Measurements from ENCODE around the gene XRN2.
"Not testable (repeated sequence)": the region's sequence is repeated elsewhere in the genome, so short reads cannot be mapped to it uniquely, and the experiment has no call there.

XRN2 gene

DNA sequence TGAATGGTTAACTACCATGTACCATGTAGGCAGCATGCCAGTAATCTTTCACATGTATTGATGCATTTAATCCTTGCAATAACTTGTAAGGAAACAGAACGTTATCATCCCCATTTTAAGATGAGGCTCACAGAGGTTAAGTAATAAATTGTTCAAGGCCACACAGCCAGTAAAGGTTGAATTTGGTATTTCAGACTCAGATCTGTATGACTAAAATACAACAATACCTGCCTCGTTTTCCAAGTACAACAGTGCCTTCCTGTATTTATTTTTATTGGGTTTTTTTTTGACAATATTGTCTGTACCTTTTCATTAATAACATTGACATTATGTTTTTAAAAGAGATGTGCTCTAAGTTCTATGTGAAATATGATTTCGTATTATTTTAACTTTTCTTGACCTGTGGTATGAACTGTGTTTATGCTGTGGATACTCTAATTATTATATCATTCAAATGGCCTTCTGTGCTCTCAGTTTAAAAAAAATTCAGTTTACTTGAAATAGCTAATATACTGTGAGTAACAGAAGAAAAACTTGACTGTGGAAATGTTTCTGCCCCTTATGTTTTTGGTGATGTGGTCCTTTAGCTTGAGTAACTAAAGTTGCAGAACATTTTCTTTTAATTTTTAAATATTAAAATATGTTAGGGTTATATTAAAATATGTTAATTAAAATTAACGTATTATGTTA is 39.7 kb downstream of the XRN2 start:
- no peak overlapping the region for H3K4me3 ChIP-seq (ENCODE audit: low read length)
- H3K9me3 ChIP-seq (ENCODE audit: low read length), result no peaks in the 10 kb centered on the region
- H3K36me3 ChIP-seq (ENCODE audit: insufficient read depth, low read length), result peaks cover 70% of the 10 kb centered on the region
- no peak overlapping the region for H2AFZ ChIP-seq (ENCODE audit: low read depth, low read length)
- peaks cover 10% of the 10 kb centered on the region for H3K4me1 ChIP-seq (ENCODE audit: insufficient read depth, low read length)
- H3K27me3 ChIP-seq (ENCODE audit: insufficient read depth, low read length), result no peaks in the 10 kb centered on the region

- no peaks in the 10 kb centered on the region for H3K9me3 ChIP-seq (ENCODE audit: low read length)
- H3K27me3 ChIP-seq (ENCODE audit: insufficient read depth, low read length), result no peaks in the 10 kb centered on the region
- peaks cover 68% of the 10 kb centered on the region for H3K36me3 ChIP-seq (ENCODE audit: insufficient read depth, low read length)
- H3K4me1 ChIP-seq (ENCODE audit: insufficient read depth, low read length), result peaks cover 10% of the 10 kb centered on the region
- H2AFZ ChIP-seq (ENCODE audit: low read depth, low read length), result no peak overlapping the region
- no peak overlapping the region for H3K4me3 ChIP-seq (ENCODE audit: low read length)
These were observed 41.2 kb downstream of the XRN2 start for GRCh38 chr20:21344206-21344900.

- peaks cover 10% of the 10 kb centered on the region for H3K4me1 ChIP-seq (ENCODE audit: insufficient read depth, low read length)
- H2AFZ ChIP-seq (ENCODE audit: low read depth, low read length), result no peak overlapping the region
- no peak overlapping the region for H3K4me3 ChIP-seq (ENCODE audit: low read length)
- no peaks in the 10 kb centered on the region for H3K9me3 ChIP-seq (ENCODE audit: low read length)
- no peaks in the 10 kb centered on the region for H3K27me3 ChIP-seq (ENCODE audit: insufficient read depth, low read length)
- peaks cover 67% of the 10 kb centered on the region for H3K36me3 ChIP-seq (ENCODE audit: insufficient read depth, low read length)
These were observed 41.8 kb downstream of the XRN2 start for GRCh38 chr20:21344961-21345360.

GRCh38 chr20:21352703-21353102 is 49.6 kb downstream of the XRN2 start:
- Histone ChIP-seq H3K4me1 (ENCODE audit: insufficient read depth, low read length) (no peaks in the 10 kb centered on the region), H2AFZ (ENCODE audit: low read depth, low read length) (no peak overlapping the region), H3K4me3 (ENCODE audit: low read length) (no peak overlapping the region), H3K27me3 (ENCODE audit: insufficient read depth, low read length) (no peaks in the 10 kb centered on the region), H3K9me3 (ENCODE audit: low read length) (no peaks in the 10 kb centered on the region), H3K36me3 (ENCODE audit: insufficient read depth, low read length) (peaks cover 57% of the 10 kb centered on the region)

DNA sequence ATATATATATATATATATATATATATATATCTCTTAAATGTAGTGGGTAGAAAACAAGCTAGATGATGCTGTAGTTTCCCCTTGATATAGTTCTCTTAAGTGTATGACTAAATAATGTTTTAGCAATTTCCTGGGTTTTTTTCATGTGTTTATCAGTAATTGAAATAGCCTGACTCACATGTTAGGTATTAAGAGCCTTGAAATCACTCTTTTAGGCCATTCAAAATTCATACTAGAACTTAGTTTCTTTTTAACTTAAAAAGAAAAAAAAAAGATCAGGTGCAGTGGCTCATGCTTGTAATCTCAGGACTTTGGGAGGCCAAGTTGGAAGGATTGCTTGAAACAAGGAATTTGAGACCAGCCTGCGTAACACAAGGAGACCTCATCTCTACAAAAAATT is 50.1 kb downstream of the XRN2 start:
- Histone ChIP-seq H3K36me3 (ENCODE audit: insufficient read depth, low read length) (peaks cover 56% of the 10 kb centered on the region), H2AFZ (ENCODE audit: low read depth, low read length) (no peak overlapping the region), H3K27me3 (ENCODE audit: insufficient read depth, low read length) (no peaks in the 10 kb centered on the region), H3K4me3 (ENCODE audit: low read length) (no peak overlapping the region), H3K9me3 (ENCODE audit: low read length) (no peaks in the 10 kb centered on the region), H3K4me1 (ENCODE audit: insufficient read depth, low read length) (no peaks in the 10 kb centered on the region)

DNA sequence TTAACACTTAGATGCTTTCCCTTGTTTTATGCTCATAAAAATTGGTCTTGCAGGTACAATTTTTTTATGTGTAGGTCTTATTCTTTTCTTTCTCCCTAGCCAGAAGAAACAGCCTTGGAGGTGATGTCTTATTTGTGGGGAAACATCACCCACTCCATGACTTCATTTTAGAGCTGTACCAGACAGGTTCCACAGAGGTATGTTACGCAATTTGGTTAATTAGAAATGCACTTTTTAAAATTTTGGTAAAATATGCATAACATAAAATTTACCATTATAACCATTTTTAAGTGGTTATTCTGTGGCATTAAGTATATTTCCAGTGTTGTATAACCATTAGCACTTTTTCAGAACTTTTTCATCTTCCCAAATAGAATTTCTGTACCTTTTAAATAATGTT is 52.9 kb downstream of the XRN2 start:
- Histone ChIP-seq H3K4me1 (ENCODE audit: insufficient read depth, low read length) (no peaks in the 10 kb centered on the region), H2AFZ (ENCODE audit: low read depth, low read length) (no peak overlapping the region), H3K9me3 (ENCODE audit: low read length) (no peaks in the 10 kb centered on the region), H3K36me3 (ENCODE audit: insufficient read depth, low read length) (peaks cover 58% of the 10 kb centered on the region), H3K27me3 (ENCODE audit: insufficient read depth, low read length) (no peaks in the 10 kb centered on the region), H3K4me3 (ENCODE audit: low read length) (no peak overlapping the region)

DNA sequence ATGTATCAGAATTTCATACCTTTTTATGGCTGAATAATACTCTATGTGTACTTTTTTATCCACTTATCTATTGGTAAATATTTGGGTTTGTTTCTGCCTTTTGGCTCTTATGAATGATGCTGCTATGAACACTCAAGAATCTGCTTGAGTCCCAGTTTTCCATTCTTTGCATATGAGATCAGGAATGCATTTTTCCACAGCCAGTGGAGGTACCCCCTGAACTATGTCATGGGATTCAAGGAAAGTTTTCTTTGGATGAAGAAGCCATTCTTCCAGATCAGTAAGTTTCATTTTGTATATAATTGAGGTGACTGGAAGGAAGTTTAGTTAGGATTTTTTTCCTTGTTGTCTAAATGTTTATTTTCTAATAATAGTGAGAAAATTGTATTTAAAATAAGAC is 53.3 kb downstream of the XRN2 start:
- peaks cover 58% of the 10 kb centered on the region for H3K36me3 ChIP-seq (ENCODE audit: insufficient read depth, low read length)
- H3K4me1 ChIP-seq (ENCODE audit: insufficient read depth, low read length), result no peaks in the 10 kb centered on the region
- no peaks in the 10 kb centered on the region for H3K27me3 ChIP-seq (ENCODE audit: insufficient read depth, low read length)
- no peaks in the 10 kb centered on the region for H3K9me3 ChIP-seq (ENCODE audit: low read length)
- no peak overlapping the region for H3K4me3 ChIP-seq (ENCODE audit: low read length)
- H2AFZ ChIP-seq (ENCODE audit: low read depth, low read length), result no peak overlapping the region

GRCh38 chr20:21357844-21358243 is 54.7 kb downstream of the XRN2 start:
- Histone ChIP-seq H3K9me3 (ENCODE audit: low read length) (no peaks in the 10 kb centered on the region), H3K4me1 (ENCODE audit: insufficient read depth, low read length) (no peaks in the 10 kb centered on the region), H2AFZ (ENCODE audit: low read depth, low read length) (no peak overlapping the region), H3K27me3 (ENCODE audit: insufficient read depth, low read length) (no peaks in the 10 kb centered on the region), H3K36me3 (ENCODE audit: insufficient read depth, low read length) (peaks cover 69% of the 10 kb centered on the region), H3K4me3 (ENCODE audit: low read length) (no peak overlapping the region)

DNA sequence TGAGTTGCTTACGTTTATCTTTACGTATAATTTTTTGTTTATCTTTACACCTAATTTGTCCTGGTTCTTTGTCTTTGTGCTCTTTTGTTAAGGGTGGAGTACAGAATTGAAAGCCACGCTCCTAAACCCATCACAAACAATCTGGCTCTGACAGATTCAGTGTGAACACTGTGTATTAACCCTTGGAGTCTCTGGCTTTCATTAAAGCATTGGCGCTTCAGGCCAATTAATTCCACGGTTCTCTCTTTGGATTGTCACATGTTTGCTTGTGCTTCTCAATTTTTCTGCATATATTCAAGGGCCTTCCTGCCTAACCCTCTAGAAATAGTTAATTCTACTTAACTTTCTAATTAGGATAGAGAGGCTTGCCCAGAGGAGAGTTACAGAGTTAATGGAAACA is 55.6 kb downstream of the XRN2 start:
- Histone ChIP-seq H3K36me3 (ENCODE audit: insufficient read depth, low read length) (peaks cover 71% of the 10 kb centered on the region), H3K4me3 (ENCODE audit: low read length) (no peak overlapping the region), H3K4me1 (ENCODE audit: insufficient read depth, low read length) (no peaks in the 10 kb centered on the region), H2AFZ (ENCODE audit: low read depth, low read length) (no peak overlapping the region), H3K9me3 (ENCODE audit: low read length) (no peaks in the 10 kb centered on the region), H3K27me3 (ENCODE audit: insufficient read depth, low read length) (no peaks in the 10 kb centered on the region)

DNA sequence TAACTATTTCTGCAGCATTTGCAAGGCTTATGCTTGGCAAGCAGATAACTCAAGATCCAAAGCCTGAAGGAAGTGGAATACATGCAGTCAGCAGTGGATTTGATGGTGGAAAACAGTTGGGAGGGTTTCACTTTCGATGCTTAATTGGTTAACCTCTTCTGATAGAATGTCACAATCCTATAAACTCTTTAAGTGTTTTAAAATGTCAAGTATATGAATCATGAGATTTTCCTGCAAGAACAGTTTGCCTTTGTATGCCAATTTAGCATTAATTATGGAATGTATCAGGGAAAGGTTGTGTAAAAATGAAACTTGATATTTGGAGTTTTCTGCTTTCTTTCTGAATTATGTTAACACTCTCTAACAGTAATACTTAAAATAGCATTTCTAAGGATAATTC is 57.6 kb downstream of the XRN2 start:
- no peaks in the 10 kb centered on the region for H3K27me3 ChIP-seq (ENCODE audit: insufficient read depth, low read length)
- no peaks in the 10 kb centered on the region for H3K4me1 ChIP-seq (ENCODE audit: insufficient read depth, low read length)
- H2AFZ ChIP-seq (ENCODE audit: low read depth, low read length), result no peak overlapping the region
- H3K36me3 ChIP-seq (ENCODE audit: insufficient read depth, low read length), result peaks cover 75% of the 10 kb centered on the region
- no peak overlapping the region for H3K4me3 ChIP-seq (ENCODE audit: low read length)
- H3K9me3 ChIP-seq (ENCODE audit: low read length), result no peaks in the 10 kb centered on the region

GRCh38 chr20:21361266-21361665 is 58.1 kb downstream of the XRN2 start:
- H3K36me3 ChIP-seq (ENCODE audit: insufficient read depth, low read length), result peaks cover 72% of the 10 kb centered on the region
- no peak overlapping the region for H3K4me3 ChIP-seq (ENCODE audit: low read length)
- H3K4me1 ChIP-seq (ENCODE audit: insufficient read depth, low read length), result no peaks in the 10 kb centered on the region
- no peaks in the 10 kb centered on the region for H3K9me3 ChIP-seq (ENCODE audit: low read length)
- no peaks in the 10 kb centered on the region for H3K27me3 ChIP-seq (ENCODE audit: insufficient read depth, low read length)
- no peak overlapping the region for H2AFZ ChIP-seq (ENCODE audit: low read depth, low read length)

GRCh38 chr20:21364413-21364812 is 61.3 kb downstream of the XRN2 start:
- Histone ChIP-seq H3K4me1 (ENCODE audit: insufficient read depth, low read length) (no peaks in the 10 kb centered on the region), H3K27me3 (ENCODE audit: insufficient read depth, low read length) (no peaks in the 10 kb centered on the region), H3K4me3 (ENCODE audit: low read length) (no peak overlapping the region), H2AFZ (ENCODE audit: low read depth, low read length) (no peak overlapping the region), H3K9me3 (ENCODE audit: low read length) (no peaks in the 10 kb centered on the region), H3K36me3 (ENCODE audit: insufficient read depth, low read length) (peaks cover 77% of the 10 kb centered on the region)

DNA sequence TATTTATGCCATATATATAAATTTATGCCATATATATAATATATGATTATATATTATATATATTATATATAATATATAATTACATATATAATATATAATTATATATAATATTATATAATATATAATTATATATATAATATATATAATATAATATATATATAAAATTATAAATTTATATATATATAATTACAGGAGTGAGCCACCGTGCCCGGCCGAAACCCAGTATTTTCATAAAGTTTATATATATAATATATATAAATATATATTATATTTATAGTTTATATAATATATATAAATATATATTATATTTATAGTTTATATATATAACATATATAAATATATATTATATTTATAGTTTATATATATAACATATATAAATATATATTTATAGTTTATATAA is 62.6 kb downstream of the XRN2 start:
- no peaks in the 10 kb centered on the region for H3K9me3 ChIP-seq (ENCODE audit: low read length)
- no peak overlapping the region for H2AFZ ChIP-seq (ENCODE audit: low read depth, low read length)
- no peaks in the 10 kb centered on the region for H3K4me1 ChIP-seq (ENCODE audit: insufficient read depth, low read length)
- H3K36me3 ChIP-seq (ENCODE audit: insufficient read depth, low read length), result peaks cover 69% of the 10 kb centered on the region
- H3K4me3 ChIP-seq (ENCODE audit: low read length), result no peak overlapping the region
- H3K27me3 ChIP-seq (ENCODE audit: insufficient read depth, low read length), result no peaks in the 10 kb centered on the region

- not testable (repeated sequence) for H3K4me3 ChIP-seq (ENCODE audit: low read length); H2AFZ ChIP-seq (ENCODE audit: low read depth, low read length); H3K27me3 ChIP-seq (ENCODE audit: insufficient read depth, low read length); H3K4me1 ChIP-seq (ENCODE audit: insufficient read depth, low read length); H3K9me3 ChIP-seq (ENCODE audit: low read length)
- H3K36me3 ChIP-seq (ENCODE audit: insufficient read depth, low read length), result peaks cover 66% of the 10 kb centered on the region
These were observed 63.1 kb downstream of the XRN2 start for GRCh38 chr20:21366273-21366672.
